GM12878 (cell line): ENCODE measurements around the gene MXI1. TPM values are rescaled to one million over a fixed set of nuclear protein-coding genes. Genes with fewer than 3 reads are reported as not detected.

Experiments used
- ATAC-seq: fragments of 200-7000 bp; cut with Tn5 transposase; 3 replicates; pipeline ENCODE4 v1.9.1; 2020; ENCODE audit warnings: mild to moderate bottlenecking, moderate library complexity
- Bru-seq: library from RNA; stranded (reverse); fragments of 400-500 nt; gene quantifications from one replicate; lab custom pipeline; 2021; lab: Mats Ljungman, UMichigan
- BruChase-seq, 2 experiments: library from RNA; stranded (reverse); fragments of 400-500 nt; gene quantifications; one replicate each; lab custom pipeline; 2021; lab: Mats Ljungman, UMichigan
- BruUV-seq: library from RNA; stranded (reverse); fragments of 400-500 nt; replicated peaks from 2 replicates; lab custom pipeline; 2021; lab: Mats Ljungman, UMichigan
- CTCF ChIA-PET: fragments of 300-600 bp; sonication (Branson Sonifier 250); formaldehyde crosslinking; extraction: SDS; loops from one replicate; lab custom pipeline; 2021; ENCODE audit warnings: inconsistent platforms; lab: Yijun Ruan, JAX
- POLR2A ChIA-PET: fragments of 350-600 bp; formaldehyde crosslinking; extraction: SDS; loops from one replicate; lab custom pipeline; 2021; ENCODE audit warnings: inconsistent platforms; lab: Charles Lee
- RAD21 ChIA-PET: fragments of 300-600 bp; sonication (Branson Sonifier 250); formaldehyde crosslinking; loops from one replicate; lab custom pipeline; 2023; ENCODE audit warnings: antibody characterized with exemption; ENCODE audit not compliant: unreplicated experiment; lab: Charles Lee
- SMC1A ChIA-PET: fragments of 300-600 bp; sonication (Branson Sonifier 250); formaldehyde crosslinking; loops from one replicate; lab custom pipeline; 2023; ENCODE audit not compliant: unreplicated experiment, uncharacterized antibody; lab: Charles Lee
- DNase-seq: peaks from one replicate; pipeline ENCODE4 v3.0.0-alpha.2; 2011; ENCODE audit warnings: low read depth, low spot score
- FAIRE-seq: peaks from 3 replicates; lab custom pipeline; 2011; peaks lifted over from hg19 to GRCh38; lab: Jason Lieb, UNC
- H2AFZ ChIP-seq: 2 replicates; pipeline ENCODE4 v1.6.0; 2011; ENCODE audit warnings: low read depth, low read length, control low read depth; ENCODE audit not compliant: control insufficient read depth
- H3K27ac ChIP-seq: 2 replicates; pipeline ENCODE4 v1.5.1; 2011; ENCODE audit warnings: control low read depth; ENCODE audit not compliant: control insufficient read depth, insufficient read depth
- H3K27me3 ChIP-seq, 2 experiments: replicated peaks in 1 of 2; 2 replicates each; pipeline versions ENCODE4 v1.6.0 to v1.6.1; 2011; ENCODE audit warnings: low read length in 1 of 2; ENCODE audit not compliant: control insufficient read depth in 2 of 2, insufficient read depth in 2 of 2
- H3K36me3 ChIP-seq, 2 experiments: 2 replicates each; pipeline ENCODE4 v1.5.1; 2011; ENCODE audit warnings: low read length in 1 of 2; ENCODE audit not compliant: control insufficient read depth in 2 of 2, insufficient read depth in 2 of 2
- H3K4me1 ChIP-seq: 2 replicates; pipeline ENCODE4 v1.6.1; 2011; ENCODE audit warnings: mild to moderate bottlenecking, low read length, moderate library complexity, mixed read lengths; ENCODE audit not compliant: control insufficient read depth, insufficient read depth
- H3K4me2 ChIP-seq: 2 replicates; pipeline ENCODE4 v1.6.0; 2011; ENCODE audit warnings: control low read depth; ENCODE audit not compliant: control insufficient read depth, insufficient read depth
- H3K4me3 ChIP-seq: fragments of 200-600 bp; sonication (generic); 2 replicates; pipeline ENCODE4 v1.5.1; 2016
- H3K79me2 ChIP-seq: 2 replicates; pipeline ENCODE4 v1.6.0; 2011; ENCODE audit warnings: low read length; ENCODE audit not compliant: control insufficient read depth, insufficient read depth
- H3K9ac ChIP-seq: 2 replicates; pipeline ENCODE4 v1.8.0; 2011; ENCODE audit warnings: low read length, control low read depth, mixed read lengths; ENCODE audit not compliant: control insufficient read depth, insufficient read depth
- H3K9me3 ChIP-seq: replicated peaks from 3 replicates; pipeline ENCODE4 v1.5.1; 2011; ENCODE audit warnings: mild to moderate bottlenecking, low read length; ENCODE audit not compliant: control insufficient read depth, insufficient read depth
- H4K20me1 ChIP-seq: 2 replicates; pipeline ENCODE4 v1.6.0; 2011; ENCODE audit not compliant: control insufficient read depth, insufficient read depth
- BCL3 ChIP-seq: IDR thresholded peaks from 2 replicates; pipeline ENCODE4 v1.6.1; 2011; ENCODE audit warnings: borderline replicate concordance, low read depth, mild to moderate bottlenecking, moderate library complexity, low read length; ENCODE audit not compliant: insufficient read depth, poor library complexity, severe bottlenecking
- CBX3 ChIP-seq: fragments of 200-600 bp; sonication (generic); IDR thresholded peaks from 2 replicates; pipeline ENCODE4 v1.6.1; 2016; ENCODE audit warnings: low read depth, borderline replicate concordance
- CHD1 ChIP-seq: IDR thresholded peaks from 2 replicates; pipeline ENCODE4 v1.6.1; 2012; ENCODE audit warnings: low read depth, low read length, improper control_type of control experiment
- CREM ChIP-seq: IDR thresholded peaks from 2 replicates; pipeline ENCODE4 v1.6.1; 2014; ENCODE audit warnings: antibody characterized with exemption, low read depth
- DPF2 ChIP-seq: fragments of 450-650 bp; IDR thresholded peaks from 2 replicates; pipeline ENCODE4 v1.6.1; 2017; ENCODE audit warnings: mild to moderate bottlenecking
- ETV6 ChIP-seq, 2 experiments: fragments of 450-650 bp in 1 of 2; IDR thresholded peaks in 1 of 2; conservative IDR thresholded peaks in 1 of 2; 2 replicates each; pipeline ENCODE4 v1.6.1; 2014; ENCODE audit warnings: antibody characterized with exemption in 1 of 2, borderline replicate concordance in 1 of 2, low read depth in 1 of 2, mild to moderate bottlenecking in 1 of 2, moderate library complexity in 1 of 2
- MXI1 ChIP-seq: fragments of 150-350 bp; IDR thresholded peaks from 2 replicates; pipeline ENCODE4 v1.6.1; 2011; ENCODE audit warnings: low read depth, mild to moderate bottlenecking, inconsistent platforms, low read length, improper control_type of control experiment
- RBBP5 ChIP-seq: fragments of 200-600 bp; sonication (generic); conservative IDR thresholded peaks from 2 replicates; pipeline ENCODE4 v1.6.1; 2016
- RFX5 ChIP-seq: IDR thresholded peaks from 2 replicates; pipeline ENCODE4 v1.6.1; 2011; ENCODE audit warnings: low read depth, low read length, improper control_type of control experiment
- RUNX3 ChIP-seq: IDR thresholded peaks from 2 replicates; pipeline ENCODE4 v1.6.1; 2012; ENCODE audit warnings: low read length, inconsistent platforms
- STAT3 ChIP-seq: IDR thresholded peaks from 2 replicates; pipeline ENCODE4 v1.6.1; 2011; ENCODE audit warnings: low read depth, low read length, improper control_type of control experiment
- USF1 ChIP-seq: IDR thresholded peaks from 2 replicates; pipeline ENCODE4 v1.6.1; 2011; ENCODE audit warnings: borderline replicate concordance, low read depth, mild to moderate bottlenecking, moderate library complexity, mixed read lengths, low read length; ENCODE audit not compliant: insufficient read depth; ENCODE audit errors: extremely low read length
- ZNF384 ChIP-seq: IDR thresholded peaks from 2 replicates; pipeline ENCODE4 v1.6.1; 2012; ENCODE audit warnings: low read depth, mild to moderate bottlenecking, low read length, improper control_type of control experiment, borderline replicate concordance
- WGBS: methylation state at CpG from one replicate; pipeline ENCODE4 v1.1.6; 2016; ENCODE audit warnings: low lambda C conversion rate; ENCODE audit not compliant: insufficient replicate concordance, insufficient coverage; ENCODE audit errors: missing lambda C conversion rate; 5-methylcytosine and 5-hydroxymethylcytosine counted together
- in situ Hi-C: fragments of 300-500 bp; cut with MboI; formaldehyde crosslinking; loops from 9 replicates; pipeline ENCODE4 v1.14.3; 2018; ENCODE audit warnings: mixed read lengths
- intact Hi-C: fragments of 100-400 bp; cut with micrococcal nuclease; formaldehyde crosslinking; loops from one replicate; pipeline ENCODE4 v1.14.2; 2022; ENCODE audit not compliant: unreplicated experiment
- long read RNA-seq, 2 experiments: library from polyadenylated mRNA; unstranded; transcript quantifications; one replicate each; pipeline ENCODE4 v2.0.0, GENCODE V29; 2019 to 2020
- polyA minus RNA-seq, 3 experiments: library from RNA; depleted of rRNA, polyadenylated mRNA; stranded (reverse); fragments of >200 nt; gene quantifications; 2 replicates each; pipeline ENCODE4 v1.2.3, GENCODE V29; 2011
- polyA plus RNA-seq, 11 experiments: library from polyadenylated mRNA; depleted of rRNA in 4 of 11; unstranded in 6 of 11; stranded (reverse) in 5 of 11; fragments of >200 nt; fragmentation: Nextera tagmentation in 4 of 11; fragmentation: Illumina TruSeq in 1 of 11; extraction: Ambion mirVana in 4 of 11; extraction: Trizol in 1 of 11; gene quantifications; 1 replicate in 1 of 11; 2 replicates in 10 of 11; pipeline versions ENCODE4 v1.2.1 to v1.2.3, GENCODE V29; 2011 to 2016; ENCODE audit warnings: inconsistent platforms in 2 of 11, missing spikeins in 2 of 11, low read depth in 1 of 11
- total RNA-seq, 4 experiments: library from RNA; depleted of rRNA in 3 of 4; stranded (reverse); fragments of >200 nt in 3 of 4; fragmentation: Illumina TruSeq in 1 of 4; extraction: Trizol in 1 of 4; gene quantifications; 2 replicates each; pipeline versions ENCODE4 v1.2.1 to v1.2.3, GENCODE V29; 2013 to 2021

The MXI1 gene
- total RNA-seq (2013; cell fraction: nucleolus; rRNA removed) = 10.3 and 11.5 TPM in 2 replicates
- total RNA-seq (2014; rRNA removed) (0.23 and 0.49 TPM in 2 replicates), total RNA-seq (2014; rRNA removed; fragmentation: Illumina TruSeq; extraction: Trizol) (0.37 and 0.58 TPM in 2 replicates), total RNA-seq (2021) (0.35 and 0.74 TPM in 2 replicates), polyA plus RNA-seq (2011; rRNA removed) (8.0 and 12.1 TPM in 2 replicates), polyA plus RNA-seq (2014; fragmentation: Illumina TruSeq; extraction: Trizol) (0.46 and 1.1 TPM in 2 replicates), polyA plus RNA-seq (2014; fragmentation: Nextera tagmentation; extraction: Ambion mirVana) (under 1 TPM; 0.26 to 0.37 TPM), polyA plus RNA-seq (2014; rRNA removed) (0.24 and 0.63 TPM in 2 replicates), polyA plus RNA-seq (2016; fragmentation: Nextera tagmentation; extraction: Ambion mirVana) (under 1 TPM; 0.34 to 0.50 TPM), polyA minus RNA-seq (2011; rRNA and poly(A)+ RNA removed) (3.9 and 4.8 TPM in 2 replicates), Bru-seq, nascent RNA (percentile 62 among the genes with signal in this experiment), BruChase-seq, experiment 1, labeled RNA remaining after a 6-hour chase (percentile 43 among the genes with signal in this experiment), BruChase-seq, experiment 2, labeled RNA remaining after a 2-hour chase (percentile 50 among the genes with signal in this experiment)
- polyA plus RNA-seq (2011; ENCODE audit: low read depth) = 4.1 TPM
- 2.8 and 4.0 TPM in 2 replicates for polyA plus RNA-seq (2011; cell fraction: cytosol; rRNA removed)
- 1.7 and 3.4 TPM in 2 replicates for polyA plus RNA-seq (2011; cell fraction: nucleus; rRNA removed)
- polyA plus RNA-seq (2012) = 6.0 and 14.3 TPM in 2 replicates
- 2.3 and 3.5 TPM in 2 replicates for polyA minus RNA-seq (2011; cell fraction: cytosol; rRNA and poly(A)+ RNA removed)
- 2.5 and 2.8 TPM in 2 replicates for polyA minus RNA-seq (2011; cell fraction: nucleus; rRNA and poly(A)+ RNA removed)
- long read RNA-seq, experiment 1 = 0 reads
- long read RNA-seq, experiment 2, partial matches to known transcripts = 0 of 1 reads
- long read RNA-seq, experiment 2, other reads (novel, unspliced or antisense) = 0 of 1 reads

GRCh38 chr10:110207011-110207804 is at the start of gene MXI1:
Gene MXI1, plus strand, starts transcription at chr10:110207605. Its CDS starts 204 bp downstream, at chr10:110207809.
- no peaks in the 10 kb centered on the region for H3K36me3 ChIP-seq
- no peaks in the 10 kb centered on the region for H4K20me1 ChIP-seq
- peaks cover 7% of the 10 kb centered on the region; the same call in 1 of the 2 replicates for H3K4me1 ChIP-seq
- H2AFZ ChIP-seq = peak within 1 kb of the TSS; percentile 72
- no peaks in the 10 kb centered on the region; the same call in 1 of the 2 replicates for H3K79me2 ChIP-seq
- in situ Hi-C loops = no loop called here
- intact Hi-C loops = no loop called here
- RAD21 ChIA-PET = interaction anchor here (1.0 to 4.4 kb wide), 6 partner anchors 17 to 100 kb away, joined by 3 to 34 read pairs (median 6); no protein-coding TSS in a partner anchor
- SMC1A ChIA-PET = interaction anchor here (0.8 to 8.8 kb wide), 12 partner anchors 15 to 323 kb away, joined by 3 to 67 read pairs (median 3); no protein-coding TSS in a partner anchor
- peak within 1 kb of the TSS; percentile 31; the same call in 1 of the 2 replicates for H3K9ac ChIP-seq
- ATAC-seq (peak; percentile 63), FAIRE-seq (peak; percentile 70), DNase-seq (no peak)
- no TSS peak for BruUV-seq
- H3K27ac ChIP-seq = no peak within 1 kb of the TSS
- peak within 1 kb of the TSS; percentile 90 for H3K4me3 ChIP-seq
- no peaks in the 10 kb centered on the region for H3K9me3 ChIP-seq
- peak within 1 kb of the TSS; percentile 99 for H3K4me2 ChIP-seq
- CTCF ChIA-PET = interaction anchor here (0.6 to 11.0 kb wide), 11 partner anchors 8 to 147 kb away, joined by 3 to 62 read pairs (median 3); no protein-coding TSS in a partner anchor
- peaks cover 4 to 8% of the 10 kb centered on the region in 2 experiments; a peak in 3 of 4 replicates for H3K27me3 ChIP-seq
- WGBS = 3% methylated on average over 37 of the region's 37 CpGs
- POLR2A ChIA-PET = interaction anchor here (0.6 to 1.1 kb wide), 5 partner anchors 8 to 72 kb away, joined by 3 to 11 read pairs (median 4); no protein-coding TSS in a partner anchor
- no peak for TF ChIP-seq ETV6 (conservative IDR thresholded peaks at IDR 0.05 in 1 of 2, IDR thresholded peaks at IDR 0.05 in 1 of 2; ENCODE audit: borderline replicate concordance in 1 of 2, low read depth in 1 of 2)
- TF ChIP-seq RBBP5 = no peak
- 0 out of 2 replicates have a peak, but pooled peaks have one; percentile 18 for TF ChIP-seq RFX5
- peak; percentile 30; the same call in 1 of the 2 replicates for TF ChIP-seq DPF2
- no peak for TF ChIP-seq BCL3
- TF ChIP-seq CREM = peak; percentile 42; the same call in 1 of the 2 replicates
- no peak for TF ChIP-seq USF1
- no peak for TF ChIP-seq CBX3
- peak; percentile 42 for TF ChIP-seq RUNX3
- peak; percentile 83; the same call in 1 of the 2 replicates for TF ChIP-seq CHD1
- peak; percentile 31; the same call in 1 of the 2 replicates for TF ChIP-seq ZNF384
- no peak for TF ChIP-seq STAT3
- TF ChIP-seq MXI1 = peak; percentile 58; the same call in 1 of the 2 replicates
